Smooth muscle cell of the pulmonary artery (primary cell): ENCODE data around the gene CCDC92. TPM values are rescaled to one million over a fixed set of nuclear protein-coding genes. Genes with fewer than 3 reads are reported as not detected.

Source experiments
- total RNA-seq: library from RNA; depleted of rRNA; stranded (reverse); fragments of >200 nt; gene quantifications from 2 replicates; pipeline ENCODE4 v1.2.3, GENCODE V29; 2014

Gene CCDC92, protein sequence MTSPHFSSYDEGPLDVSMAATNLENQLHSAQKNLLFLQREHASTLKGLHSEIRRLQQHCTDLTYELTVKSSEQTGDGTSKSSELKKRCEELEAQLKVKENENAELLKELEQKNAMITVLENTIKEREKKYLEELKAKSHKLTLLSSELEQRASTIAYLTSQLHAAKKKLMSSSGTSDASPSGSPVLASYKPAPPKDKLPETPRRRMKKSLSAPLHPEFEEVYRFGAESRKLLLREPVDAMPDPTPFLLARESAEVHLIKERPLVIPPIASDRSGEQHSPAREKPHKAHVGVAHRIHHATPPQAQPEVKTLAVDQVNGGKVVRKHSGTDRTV
- 13.0 and 15.1 TPM in 2 replicates for total RNA-seq

DNA sequence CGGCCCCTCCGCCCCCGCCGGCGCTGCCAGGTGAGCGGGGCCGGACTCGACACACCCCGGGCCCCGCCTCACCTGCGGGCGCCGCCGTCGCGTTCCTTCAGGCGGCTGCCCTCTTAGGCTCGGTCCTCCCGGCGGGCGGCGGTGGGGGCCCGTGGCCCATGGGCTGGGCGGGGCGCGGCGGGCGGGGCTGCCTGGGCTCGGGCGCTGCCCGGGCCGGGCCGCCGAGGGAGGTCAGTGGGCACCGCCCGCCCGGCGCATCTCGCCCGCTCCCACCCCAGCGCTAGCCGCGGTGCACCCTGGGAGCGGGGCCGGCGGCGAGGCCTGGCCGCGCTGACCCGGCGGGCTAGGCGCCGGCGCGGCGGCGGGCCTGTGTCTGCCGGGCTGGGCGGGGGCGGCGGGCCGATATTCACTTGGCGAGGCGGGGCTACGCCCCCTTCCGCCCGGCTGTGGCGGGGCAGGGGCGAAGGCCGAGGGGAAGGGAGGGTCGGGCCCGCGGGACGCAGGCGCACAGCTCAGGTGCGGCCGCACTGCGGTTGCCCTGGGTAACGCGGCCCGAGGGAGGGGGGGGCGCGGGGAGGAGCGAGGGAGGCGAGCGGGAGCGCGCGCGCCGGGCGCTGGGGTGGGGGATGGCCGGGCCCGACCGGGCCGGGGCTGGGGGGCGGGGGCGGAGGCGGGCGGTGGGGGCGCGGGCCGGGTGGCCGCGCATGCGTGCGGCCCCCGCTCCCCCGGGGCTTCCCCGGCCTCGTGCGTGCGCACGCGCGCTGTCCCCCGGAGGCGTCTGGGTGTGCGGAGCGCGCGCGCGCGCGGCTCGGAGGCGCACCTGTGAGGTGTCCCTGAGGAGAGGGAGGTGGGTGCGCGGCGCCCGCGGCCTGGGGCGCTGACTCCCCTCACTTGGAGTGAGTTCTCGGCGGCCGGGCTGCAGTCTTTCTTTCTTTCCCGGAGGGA lies at the start of gene CCDC92, which contains the start of gene ZNF664:
Gene CCDC92, minus strand, starts transcription at position 375 of the 945 bp plus-strand sequence. CDS start 28,526 bp downstream, outside the sequence.
Gene ZNF664, plus strand, starts transcription at position 759 of the 945 bp plus-strand sequence. CDS start 38,930 bp downstream, outside the sequence.

Other genes with a start within 250 kb of the CCDC92 start
- gene DNAH10, start 210.5 kb downstream of the CCDC92 start, total RNA-seq = 0.13 and 0.46 TPM in 2 replicates
- 39.7 and 49.0 TPM in 2 replicates for gene ZNF664, start 384 bp upstream of the CCDC92 start, total RNA-seq